K562 (cell line): ENCODE data around the gene CEP44. TPM values are rescaled to one million over a fixed set of nuclear protein-coding genes. Genes with fewer than 3 reads are reported as not detected.
A peak's percentile ranks its signal among the peaks of the same experiment; 100 is the strongest.

ENCODE experiments used
- CREM ChIP-seq: IDR thresholded peaks from 2 replicates; pipeline ENCODE4 v1.6.1; 2014; ENCODE audit warnings: antibody characterized with exemption, low read depth
- DPF2 ChIP-seq: fragments of 450-650 bp; IDR thresholded peaks from 2 replicates; pipeline ENCODE4 v1.6.1; 2016
- ELF4 ChIP-seq: fragments of 450-650 bp; formaldehyde crosslinking; IDR thresholded peaks from 2 replicates; pipeline ENCODE4 v1.4.0; 2022; ENCODE audit warnings: missing genetic modification characterization
- GATAD2B ChIP-seq: fragments of 450-650 bp; IDR thresholded peaks from 2 replicates; pipeline ENCODE4 v1.6.1; 2017; ENCODE audit warnings: mild to moderate bottlenecking, borderline replicate concordance
- HDAC3 ChIP-seq: fragments of 450-650 bp; IDR thresholded peaks from 2 replicates; pipeline ENCODE4 v1.6.1; 2018; ENCODE audit warnings: borderline replicate concordance, mild to moderate bottlenecking, moderate library complexity; ENCODE audit not compliant: partially characterized antibody
- MEIS2 ChIP-seq: fragments of 450-650 bp; IDR thresholded peaks from 2 replicates; pipeline ENCODE4 v1.6.1; 2014; ENCODE audit warnings: mild to moderate bottlenecking; ENCODE audit not compliant: partially characterized antibody
- MTA2 ChIP-seq: fragments of 450-650 bp; IDR thresholded peaks from 2 replicates; pipeline ENCODE4 v1.6.1; 2016; ENCODE audit warnings: low read depth
- NFYB ChIP-seq: IDR thresholded peaks from 2 replicates; pipeline ENCODE4 v1.6.1; 2011; ENCODE audit warnings: mild to moderate bottlenecking, moderate library complexity; ENCODE audit not compliant: insufficient read length; ENCODE audit errors: extremely low read depth
- RAD21 ChIP-seq, 2 experiments: fragments of 250-450 bp in 1 of 2; fragments of 450-650 bp in 1 of 2; sonication (Bioruptor Pico) in 1 of 2; formaldehyde crosslinking in 1 of 2; IDR thresholded peaks in 1 of 2; conservative IDR thresholded peaks in 1 of 2; 2 replicates each; pipeline versions ENCODE4 v1.4.0 to v1.8.0; 2020 to 2022; ENCODE audit warnings: mild to moderate bottlenecking in 2 of 2, moderate library complexity in 1 of 2
- RBM22 ChIP-seq: fragments of 200-400 bp; formaldehyde crosslinking; IDR thresholded peaks from 2 replicates; pipeline ENCODE4 v1.6.1; 2018; ENCODE audit warnings: low read length, low read depth; ENCODE audit not compliant: poor library complexity, severe bottlenecking
- RHOXF2B ChIP-seq: fragments of 250-450 bp; sonication (Bioruptor Pico); conservative IDR thresholded peaks from 2 replicates; pipeline ENCODE4 v1.5.1; 2021
- SMARCA4 ChIP-seq: fragments of 450-650 bp; IDR thresholded peaks from 2 replicates; pipeline ENCODE4 v1.6.1; 2016
- SMARCC2 ChIP-seq: fragments of 450-650 bp; IDR thresholded peaks from 2 replicates; pipeline ENCODE4 v1.6.1; 2017; ENCODE audit warnings: antibody characterized with exemption, moderate library complexity, mild to moderate bottlenecking, low read depth
- TRIM24 ChIP-seq, 2 experiments: fragments of 450-650 bp; IDR thresholded peaks; 2 replicates each; pipeline ENCODE4 v1.6.1; 2016
- ZNF551 ChIP-seq: fragments of 250-450 bp; sonication (Bioruptor Pico); IDR thresholded peaks from 2 replicates; pipeline ENCODE4 v1.5.0; 2021; ENCODE audit warnings: mild to moderate bottlenecking, moderate library complexity
- polyA plus RNA-seq, 8 experiments: library from polyadenylated mRNA; depleted of rRNA in 4 of 8; stranded (reverse) in 5 of 8; unstranded in 3 of 8; fragments of >200 nt; fragmentation: Nextera tagmentation in 2 of 8; fragmentation: Illumina TruSeq in 1 of 8; extraction: Ambion mirVana in 2 of 8; extraction: Trizol in 1 of 8; gene quantifications; 2 replicates each; pipeline versions ENCODE4 v1.2.1 to v1.2.3, GENCODE V29; 2011 to 2014; ENCODE audit warnings: inconsistent platforms in 1 of 8, missing spikeins in 1 of 8
- total RNA-seq, 7 experiments: library from RNA; depleted of rRNA in 6 of 7; stranded (reverse); fragments of >200 nt in 6 of 7; fragmentation: Illumina TruSeq in 2 of 7; extraction: Trizol in 2 of 7; gene quantifications; 2 replicates each; pipeline versions ENCODE4 v1.2.1 to v1.2.3, GENCODE V29; 2011 to 2021; ENCODE audit warnings: low replicate concordance in 1 of 7
- TF ChIP-seq, protein P1 (sequence below): fragments of 450-650 bp; IDR thresholded peaks from 2 replicates; pipeline ENCODE4 v1.6.1; 2016; ENCODE audit warnings: mild to moderate bottlenecking
- TF ChIP-seq, protein P2 (sequence below): fragments of 450-650 bp; IDR thresholded peaks from 2 replicates; pipeline ENCODE4 v1.6.1; 2016; ENCODE audit warnings: antibody characterized with exemption
- TF ChIP-seq, protein P3 (sequence below): fragments of 450-650 bp; IDR thresholded peaks from 2 replicates; pipeline ENCODE4 v1.6.1; 2014; ENCODE audit warnings: low read depth, mild to moderate bottlenecking, moderate library complexity, borderline replicate concordance
- TF ChIP-seq, protein P4 (sequence below): sonication (generic); formaldehyde crosslinking; IDR thresholded peaks from 2 replicates; pipeline ENCODE4 v1.8.1; 2022; ENCODE audit warnings: missing genetic modification reagents
- TF ChIP-seq, protein P5 (sequence below): fragments of 450-650 bp; formaldehyde crosslinking; conservative IDR thresholded peaks from 2 replicates; pipeline ENCODE4 v1.4.0; 2022; ENCODE audit warnings: mild to moderate bottlenecking, missing genetic modification characterization

CEP44 gene
- total and polyA plus RNA-seq, 9 of the 15 experiments (the other 6 are each of a cell fraction or from before 2014, with no cell fraction given): 19.6 to 45.0 (median 24.4) TPM

DNA sequence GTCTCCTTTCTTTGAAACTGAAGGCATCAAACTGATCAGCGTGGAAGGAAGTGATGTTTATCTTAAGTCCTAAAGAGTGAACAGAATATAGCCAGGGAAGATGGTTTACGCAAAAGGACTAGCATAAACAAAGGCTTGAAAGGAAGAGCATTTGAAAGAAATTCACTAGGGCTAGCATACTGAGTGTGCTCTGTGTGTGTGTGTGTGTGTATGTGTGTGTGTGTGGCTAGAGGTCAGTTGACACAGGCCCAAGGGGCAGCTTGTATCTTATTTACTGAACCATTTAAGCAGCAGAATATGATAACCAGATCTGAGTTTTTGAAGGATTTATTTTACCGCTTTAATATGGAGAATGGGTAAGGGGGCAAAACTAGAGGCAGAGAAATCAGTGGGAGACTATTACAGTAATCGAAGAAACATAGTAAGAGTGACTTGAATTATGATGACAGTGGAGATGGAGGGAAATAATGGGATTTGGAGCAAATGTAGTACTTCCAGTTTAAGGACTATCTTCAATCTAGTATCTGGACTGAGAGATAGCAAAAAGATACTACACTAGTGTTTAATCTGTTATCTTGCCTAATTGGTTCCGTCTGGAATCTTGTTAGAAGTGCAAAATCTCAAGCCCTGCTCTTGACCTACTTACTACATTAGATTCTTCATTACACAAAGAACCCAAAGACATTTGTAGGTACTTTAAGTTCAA lies 36.9 kb downstream of the CEP44 start (continued):
- TF ChIP-seq, protein P1, sequence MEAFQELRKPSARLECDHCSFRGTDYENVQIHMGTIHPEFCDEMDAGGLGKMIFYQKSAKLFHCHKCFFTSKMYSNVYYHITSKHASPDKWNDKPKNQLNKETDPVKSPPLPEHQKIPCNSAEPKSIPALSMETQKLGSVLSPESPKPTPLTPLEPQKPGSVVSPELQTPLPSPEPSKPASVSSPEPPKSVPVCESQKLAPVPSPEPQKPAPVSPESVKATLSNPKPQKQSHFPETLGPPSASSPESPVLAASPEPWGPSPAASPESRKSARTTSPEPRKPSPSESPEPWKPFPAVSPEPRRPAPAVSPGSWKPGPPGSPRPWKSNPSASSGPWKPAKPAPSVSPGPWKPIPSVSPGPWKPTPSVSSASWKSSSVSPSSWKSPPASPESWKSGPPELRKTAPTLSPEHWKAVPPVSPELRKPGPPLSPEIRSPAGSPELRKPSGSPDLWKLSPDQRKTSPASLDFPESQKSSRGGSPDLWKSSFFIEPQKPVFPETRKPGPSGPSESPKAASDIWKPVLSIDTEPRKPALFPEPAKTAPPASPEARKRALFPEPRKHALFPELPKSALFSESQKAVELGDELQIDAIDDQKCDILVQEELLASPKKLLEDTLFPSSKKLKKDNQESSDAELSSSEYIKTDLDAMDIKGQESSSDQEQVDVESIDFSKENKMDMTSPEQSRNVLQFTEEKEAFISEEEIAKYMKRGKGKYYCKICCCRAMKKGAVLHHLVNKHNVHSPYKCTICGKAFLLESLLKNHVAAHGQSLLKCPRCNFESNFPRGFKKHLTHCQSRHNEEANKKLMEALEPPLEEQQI: 0 out of 2 replicates have a peak, but pooled peaks have one; percentile 30
- TF ChIP-seq MEIS2: peak; percentile 47
- TF ChIP-seq ZNF551: no peak
- no peak for TF ChIP-seq ELF4 (CRISPR knock-in tag)
- TF ChIP-seq SMARCC2: no peak
- TF ChIP-seq DPF2: peak; percentile 79
- peak in 1 of 2 experiments; percentile 5; a peak in 1 of 4 replicates for TF ChIP-seq RAD21 (CRISPR knock-in tag; conservative IDR thresholded peaks at IDR 0.05 in 1 of 2, IDR thresholded peaks at IDR 0.05 in 1 of 2)
- 0 out of 2 replicates have a peak, but pooled peaks have one; percentile 9 for TF ChIP-seq CREM
- peak in 1 of 2 experiments; percentile 13; a peak in 1 of 4 replicates for TF ChIP-seq TRIM24 (IDR thresholded peaks at IDR 0.05)
- TF ChIP-seq, protein P2, sequence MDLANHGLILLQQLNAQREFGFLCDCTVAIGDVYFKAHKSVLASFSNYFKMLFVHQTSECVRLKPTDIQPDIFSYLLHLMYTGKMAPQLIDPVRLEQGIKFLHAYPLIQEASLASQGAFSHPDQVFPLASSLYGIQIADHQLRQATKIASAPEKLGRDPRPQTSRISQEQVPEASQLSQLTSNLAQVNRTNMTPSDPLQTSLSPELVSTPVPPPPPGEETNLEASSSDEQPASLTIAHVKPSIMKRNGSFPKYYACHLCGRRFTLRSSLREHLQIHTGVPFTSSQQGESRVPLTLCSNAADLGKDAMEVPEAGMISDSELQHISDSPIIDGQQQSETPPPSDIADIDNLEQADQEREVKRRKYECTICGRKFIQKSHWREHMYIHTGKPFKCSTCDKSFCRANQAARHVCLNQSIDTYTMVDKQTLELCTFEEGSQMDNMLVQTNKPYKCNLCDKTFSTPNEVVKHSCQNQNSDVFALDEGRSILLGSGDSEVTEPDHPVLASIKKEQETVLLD: peak; percentile 20; the same call in 1 of the 2 replicates
- 0 out of 2 replicates have a peak, but pooled peaks have one; percentile 24 for TF ChIP-seq MTA2
- no peak for TF ChIP-seq RHOXF2B (CRISPR knock-in tag)
- peak; percentile 49; the same call in 1 of the 2 replicates for TF ChIP-seq GATAD2B
- TF ChIP-seq HDAC3: no peak
- TF ChIP-seq SMARCA4: 0 out of 2 replicates have a peak, but pooled peaks have one; percentile 36
- no peak for TF ChIP-seq NFYB
- TF ChIP-seq, protein P3, sequence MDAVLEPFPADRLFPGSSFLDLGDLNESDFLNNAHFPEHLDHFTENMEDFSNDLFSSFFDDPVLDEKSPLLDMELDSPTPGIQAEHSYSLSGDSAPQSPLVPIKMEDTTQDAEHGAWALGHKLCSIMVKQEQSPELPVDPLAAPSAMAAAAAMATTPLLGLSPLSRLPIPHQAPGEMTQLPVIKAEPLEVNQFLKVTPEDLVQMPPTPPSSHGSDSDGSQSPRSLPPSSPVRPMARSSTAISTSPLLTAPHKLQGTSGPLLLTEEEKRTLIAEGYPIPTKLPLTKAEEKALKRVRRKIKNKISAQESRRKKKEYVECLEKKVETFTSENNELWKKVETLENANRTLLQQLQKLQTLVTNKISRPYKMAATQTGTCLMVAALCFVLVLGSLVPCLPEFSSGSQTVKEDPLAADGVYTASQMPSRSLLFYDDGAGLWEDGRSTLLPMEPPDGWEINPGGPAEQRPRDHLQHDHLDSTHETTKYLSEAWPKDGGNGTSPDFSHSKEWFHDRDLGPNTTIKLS: no peak
- TF ChIP-seq, protein P4, sequence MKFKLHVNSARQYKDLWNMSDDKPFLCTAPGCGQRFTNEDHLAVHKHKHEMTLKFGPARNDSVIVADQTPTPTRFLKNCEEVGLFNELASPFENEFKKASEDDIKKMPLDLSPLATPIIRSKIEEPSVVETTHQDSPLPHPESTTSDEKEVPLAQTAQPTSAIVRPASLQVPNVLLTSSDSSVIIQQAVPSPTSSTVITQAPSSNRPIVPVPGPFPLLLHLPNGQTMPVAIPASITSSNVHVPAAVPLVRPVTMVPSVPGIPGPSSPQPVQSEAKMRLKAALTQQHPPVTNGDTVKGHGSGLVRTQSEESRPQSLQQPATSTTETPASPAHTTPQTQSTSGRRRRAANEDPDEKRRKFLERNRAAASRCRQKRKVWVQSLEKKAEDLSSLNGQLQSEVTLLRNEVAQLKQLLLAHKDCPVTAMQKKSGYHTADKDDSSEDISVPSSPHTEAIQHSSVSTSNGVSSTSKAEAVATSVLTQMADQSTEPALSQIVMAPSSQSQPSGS (CRISPR knock-in tag): no peak
- TF ChIP-seq RBM22: no peak
- TF ChIP-seq, protein P5, sequence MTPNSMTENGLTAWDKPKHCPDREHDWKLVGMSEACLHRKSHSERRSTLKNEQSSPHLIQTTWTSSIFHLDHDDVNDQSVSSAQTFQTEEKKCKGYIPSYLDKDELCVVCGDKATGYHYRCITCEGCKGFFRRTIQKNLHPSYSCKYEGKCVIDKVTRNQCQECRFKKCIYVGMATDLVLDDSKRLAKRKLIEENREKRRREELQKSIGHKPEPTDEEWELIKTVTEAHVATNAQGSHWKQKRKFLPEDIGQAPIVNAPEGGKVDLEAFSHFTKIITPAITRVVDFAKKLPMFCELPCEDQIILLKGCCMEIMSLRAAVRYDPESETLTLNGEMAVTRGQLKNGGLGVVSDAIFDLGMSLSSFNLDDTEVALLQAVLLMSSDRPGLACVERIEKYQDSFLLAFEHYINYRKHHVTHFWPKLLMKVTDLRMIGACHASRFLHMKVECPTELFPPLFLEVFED (CRISPR knock-in tag): 0 out of 2 replicates have a peak, but pooled peaks have one; percentile 51
